CD4-positive, alpha-beta T cell treated with Interleukin-6 at 100 ng/mL for 8 hours (primary cell): ENCODE data around the gene DRC1.

ENCODE experiments used
- DNase-seq: peaks from one replicate; pipeline ENCODE4 v3.0.0-alpha.2; 2020; ENCODE audit warnings: mixed read lengths, low spot score

Gene DRC1

GRCh38 chr2:26399771-26400376 is 1.8 kb upstream of the DRC1 start:
- no peak for DNase-seq

GRCh38 chr2:26400723-26401122 is 997 bp upstream of the DRC1 start:
- DNase-seq: no peak

- no peak for DNase-seq
Measured at GRCh38 chr2:26407526-26407925, 5.8 kb downstream of the DRC1 start.

DNA sequence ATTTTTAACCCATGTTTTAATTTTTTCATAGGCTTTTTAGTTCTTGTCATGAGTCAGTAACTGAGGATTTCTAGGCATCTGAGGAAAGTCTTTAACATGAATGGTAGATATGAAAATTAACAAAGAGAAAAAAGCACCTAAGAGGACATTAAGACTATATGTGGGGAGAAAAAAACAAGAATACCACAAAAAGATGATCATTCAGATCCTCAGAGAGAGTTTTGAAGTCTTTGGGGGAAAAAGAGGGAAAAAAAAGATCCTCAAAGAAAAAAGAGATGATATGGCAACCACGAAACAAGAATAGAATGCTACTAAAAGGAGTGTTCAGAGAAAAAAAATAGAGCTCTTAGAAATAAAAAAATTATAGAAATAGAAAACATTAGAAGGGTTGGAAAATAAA is 8.1 kb downstream of the DRC1 start:
- DNase-seq: no peak

DNA sequence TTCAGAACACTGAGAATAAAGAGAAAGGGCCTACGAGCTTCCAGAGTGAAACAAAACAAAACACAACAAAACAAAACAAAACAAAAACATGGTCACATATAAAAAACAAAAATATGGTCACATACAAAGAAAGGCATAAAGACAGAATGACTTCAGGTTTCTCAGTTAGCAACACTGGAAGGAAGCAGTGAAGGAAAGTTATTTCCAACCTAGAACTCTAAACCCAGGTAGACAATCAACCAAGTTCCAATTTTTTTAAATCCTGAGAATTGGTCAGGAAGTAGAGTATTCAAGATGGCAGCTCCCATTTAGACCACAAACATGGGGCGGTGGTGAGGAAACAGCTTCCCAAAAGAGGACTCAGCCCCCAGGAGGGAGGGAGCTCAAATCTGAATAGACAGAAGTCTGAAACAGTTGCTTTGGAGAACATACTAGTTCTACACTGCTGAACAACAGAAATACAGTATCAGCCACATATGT is 9.1 kb downstream of the DRC1 start:
- no peak for DNase-seq

GRCh38 chr2:26411419-26411818 is 9.7 kb downstream of the DRC1 start:
- DNase-seq: no peak

DNA sequence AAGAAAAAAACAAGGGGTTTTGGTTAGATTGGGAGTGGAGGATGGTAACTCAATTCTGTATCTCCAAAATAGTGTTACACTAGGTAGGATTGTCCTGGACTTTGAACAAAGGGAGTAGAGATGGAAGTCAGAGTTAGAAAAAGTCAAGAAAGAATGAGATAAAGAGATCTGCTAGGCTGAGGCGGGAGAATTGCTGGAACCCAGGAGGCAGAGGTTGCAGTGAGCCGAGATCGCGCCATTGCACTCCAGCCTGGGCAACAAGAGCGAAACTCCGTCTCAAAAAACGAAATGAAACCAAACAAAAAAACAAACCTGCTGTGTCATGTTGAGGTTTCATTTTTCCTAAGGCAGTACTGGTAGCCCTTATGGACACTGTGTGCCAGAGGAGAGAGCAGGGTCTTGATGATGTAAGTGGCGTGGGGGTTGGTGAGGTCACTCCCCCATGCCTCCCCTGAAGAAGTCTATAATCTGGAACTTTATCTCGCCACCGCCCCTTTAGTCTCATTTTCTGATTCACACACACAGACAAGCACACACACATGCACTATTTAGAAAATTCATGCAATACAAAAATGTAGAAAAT is 10.5 kb downstream of the DRC1 start:
- DNase-seq: no peak

GRCh38 chr2:26414311-26414710 is 12.6 kb downstream of the DRC1 start:
- DNase-seq: no peak

DNA sequence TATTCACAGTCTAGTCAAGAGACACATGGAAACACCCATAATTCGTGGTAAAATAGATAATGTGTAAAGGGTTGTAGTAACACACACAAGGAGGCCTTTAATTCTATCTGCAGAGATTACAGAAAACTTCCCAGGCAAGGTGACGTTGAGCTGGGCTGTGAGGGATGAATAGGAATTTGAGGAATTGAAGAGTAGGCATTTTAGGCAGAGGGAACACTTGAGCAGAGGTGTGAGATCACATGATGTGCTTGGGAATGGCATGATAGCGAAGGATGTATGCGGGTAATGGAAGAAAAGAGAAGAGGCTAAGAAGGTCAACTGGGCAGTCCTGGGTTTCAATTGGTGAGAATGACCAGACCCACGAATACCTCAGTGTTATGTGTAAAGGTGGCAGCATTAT is 20.2 kb downstream of the DRC1 start:
- DNase-seq: no peak

- no peak for DNase-seq
Measured at GRCh38 chr2:26422947-26423629, 21.4 kb downstream of the DRC1 start.

GRCh38 chr2:26423750-26424149 is 22.0 kb downstream of the DRC1 start:
- DNase-seq: no peak

DNA sequence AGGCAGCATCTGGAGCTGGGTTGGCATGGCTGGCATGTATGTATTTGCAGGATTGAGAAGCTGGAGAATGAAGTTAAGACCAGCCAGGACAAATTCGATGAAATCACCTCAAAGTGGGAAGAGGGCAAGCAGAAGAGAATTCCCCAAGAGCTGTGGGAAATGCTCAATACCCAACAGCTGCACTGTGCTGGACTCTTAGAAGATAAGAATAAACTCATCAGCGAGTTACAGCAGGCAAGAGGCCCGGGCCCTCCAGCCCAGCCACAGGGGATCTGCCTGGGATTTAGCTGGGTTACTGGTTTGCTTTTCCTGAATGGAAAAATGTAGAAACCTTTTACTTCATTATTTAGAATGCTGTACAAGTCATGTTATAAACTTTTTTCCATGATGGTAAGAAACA is 22.5 kb downstream of the DRC1 start:
- no peak for DNase-seq

DNA sequence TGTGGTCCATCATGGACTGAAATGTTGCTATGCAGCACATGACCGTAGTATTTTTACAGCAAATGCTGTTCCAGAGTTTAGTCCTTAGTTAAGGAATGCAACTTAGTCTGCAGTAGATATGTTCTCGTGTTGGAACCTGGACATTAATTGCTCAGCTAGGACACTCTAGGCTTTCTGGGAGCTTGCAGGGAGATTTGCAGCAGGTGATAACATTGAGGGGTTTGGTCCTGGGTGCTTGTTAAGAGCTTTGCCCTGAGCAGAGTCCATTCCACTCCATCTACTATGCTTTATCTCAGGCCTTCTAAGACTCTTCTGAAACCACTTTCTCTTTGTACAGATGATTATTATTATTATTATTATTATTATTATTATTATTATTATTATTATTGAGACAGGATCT is 27.1 kb downstream of the DRC1 start:
- no peak for DNase-seq

GRCh38 chr2:26429779-26430578 is 28.3 kb downstream of the DRC1 start:
- DNase-seq: no peak

DNA sequence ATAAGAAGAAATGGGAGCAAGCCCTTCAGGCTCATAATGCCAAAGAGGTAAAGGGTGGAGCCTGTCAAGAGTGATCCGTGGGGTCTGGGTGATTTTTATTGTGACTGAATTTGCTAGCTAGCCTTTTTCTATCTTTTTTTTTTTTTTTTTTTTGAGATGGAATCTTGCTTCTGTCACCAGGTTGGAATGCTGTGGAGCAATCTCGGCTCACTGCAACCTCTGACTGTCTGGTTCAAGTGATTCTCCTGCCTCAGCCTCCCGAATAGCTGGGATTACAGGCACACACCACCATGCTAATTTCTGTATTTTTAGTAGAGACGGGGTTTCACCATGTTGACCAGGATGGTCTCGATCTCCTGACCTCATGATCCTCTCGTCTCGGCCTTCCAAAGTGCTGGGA is 29.1 kb downstream of the DRC1 start:
- DNase-seq: no peak

GRCh38 chr2:26432363-26432762 is 30.6 kb downstream of the DRC1 start:
- DNase-seq: no peak

GRCh38 chr2:26432859-26433258 is 31.1 kb downstream of the DRC1 start:
- no peak for DNase-seq

- DNase-seq: no peak
Measured at GRCh38 chr2:26435106-26435505, 33.4 kb downstream of the DRC1 start.

- no peak for DNase-seq
Measured at GRCh38 chr2:26438526-26438925, 36.8 kb downstream of the DRC1 start.

GRCh38 chr2:26438926-26439325 is 37.2 kb downstream of the DRC1 start:
- no peak for DNase-seq

- DNase-seq: no peak
Measured at GRCh38 chr2:26442301-26442700, 40.6 kb downstream of the DRC1 start.

DNA sequence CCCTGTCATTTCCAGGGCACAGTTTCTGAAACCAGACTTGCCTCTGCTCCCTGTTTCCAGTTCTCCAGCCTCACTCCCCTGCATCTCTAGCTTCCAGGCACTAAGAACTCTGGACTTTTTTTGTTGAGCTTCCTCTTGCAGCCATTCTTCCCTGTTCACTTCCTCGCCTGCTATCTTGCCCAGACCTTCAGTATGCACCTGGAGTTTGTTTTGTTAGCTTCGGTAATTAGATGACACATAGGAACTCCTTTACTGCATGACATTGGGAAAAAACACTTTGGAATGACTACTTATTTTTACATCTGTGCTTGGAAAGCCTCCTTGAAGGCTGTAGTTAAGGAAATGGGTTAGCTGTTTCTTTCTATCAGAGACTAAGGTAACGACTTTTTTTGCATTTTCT is 41.0 kb downstream of the DRC1 start:
- DNase-seq: no peak

DNA sequence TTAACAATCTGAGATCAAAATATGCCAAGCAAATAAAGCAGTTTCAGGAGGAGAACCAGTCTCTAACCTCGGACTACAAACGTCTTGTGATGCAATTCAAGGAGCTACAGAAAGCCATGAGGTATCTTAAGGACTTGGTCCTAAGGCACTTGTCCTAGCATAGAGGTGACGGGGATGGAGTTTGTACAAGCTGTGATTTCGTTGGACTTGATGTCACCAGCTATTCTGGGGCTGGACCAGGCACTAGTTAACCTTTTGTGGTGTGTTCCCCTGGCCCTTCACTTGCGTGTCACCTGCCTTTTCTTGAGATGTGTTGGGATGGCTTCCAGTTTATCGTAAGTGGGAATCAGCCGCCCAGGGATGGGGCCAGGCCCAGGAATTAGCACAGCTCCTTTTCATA is 42.5 kb downstream of the DRC1 start:
- no peak for DNase-seq
